GM12878 (cell line): ENCODE results near the gene NOL4L. TPM values are rescaled to one million over a fixed set of nuclear protein-coding genes. Genes with fewer than 3 reads are reported as not detected.

ENCODE experiments used
- ATAC-seq: fragments of 200-7000 bp; cut with Tn5 transposase; 3 replicates; pipeline ENCODE4 v1.9.1; 2020; ENCODE audit warnings: mild to moderate bottlenecking, moderate library complexity
- BruUV-seq: library from RNA; stranded (reverse); fragments of 400-500 nt; replicated peaks from 2 replicates; lab custom pipeline; 2021; lab: Mats Ljungman, UMichigan
- CTCF ChIA-PET: fragments of 300-600 bp; sonication (Branson Sonifier 250); formaldehyde crosslinking; extraction: SDS; loops from one replicate; lab custom pipeline; 2021; ENCODE audit warnings: inconsistent platforms; lab: Yijun Ruan, JAX
- POLR2A ChIA-PET: fragments of 350-600 bp; formaldehyde crosslinking; extraction: SDS; loops from one replicate; lab custom pipeline; 2021; ENCODE audit warnings: inconsistent platforms; lab: Charles Lee
- RAD21 ChIA-PET: fragments of 300-600 bp; sonication (Branson Sonifier 250); formaldehyde crosslinking; loops from one replicate; lab custom pipeline; 2023; ENCODE audit warnings: antibody characterized with exemption; ENCODE audit not compliant: unreplicated experiment; lab: Charles Lee
- SMC1A ChIA-PET: fragments of 300-600 bp; sonication (Branson Sonifier 250); formaldehyde crosslinking; loops from one replicate; lab custom pipeline; 2023; ENCODE audit not compliant: unreplicated experiment, uncharacterized antibody; lab: Charles Lee
- DNase-seq: peaks from one replicate; pipeline ENCODE4 v3.0.0-alpha.2; 2011; ENCODE audit warnings: low read depth, low spot score
- FAIRE-seq: peaks from 3 replicates; lab custom pipeline; 2011; peaks lifted over from hg19 to GRCh38; lab: Jason Lieb, UNC
- H2AFZ ChIP-seq: 2 replicates; pipeline ENCODE4 v1.6.0; 2011; ENCODE audit warnings: low read depth, low read length, control low read depth; ENCODE audit not compliant: control insufficient read depth
- H3K27ac ChIP-seq: 2 replicates; pipeline ENCODE4 v1.5.1; 2011; ENCODE audit warnings: control low read depth; ENCODE audit not compliant: control insufficient read depth, insufficient read depth
- H3K27me3 ChIP-seq, 2 experiments: replicated peaks in 1 of 2; 2 replicates each; pipeline versions ENCODE4 v1.6.0 to v1.6.1; 2011; ENCODE audit warnings: low read length in 1 of 2; ENCODE audit not compliant: control insufficient read depth in 2 of 2, insufficient read depth in 2 of 2
- H3K36me3 ChIP-seq, 2 experiments: 2 replicates each; pipeline ENCODE4 v1.5.1; 2011; ENCODE audit warnings: low read length in 1 of 2; ENCODE audit not compliant: control insufficient read depth in 2 of 2, insufficient read depth in 2 of 2
- H3K4me1 ChIP-seq: 2 replicates; pipeline ENCODE4 v1.6.1; 2011; ENCODE audit warnings: mild to moderate bottlenecking, low read length, moderate library complexity, mixed read lengths; ENCODE audit not compliant: control insufficient read depth, insufficient read depth
- H3K4me2 ChIP-seq: 2 replicates; pipeline ENCODE4 v1.6.0; 2011; ENCODE audit warnings: control low read depth; ENCODE audit not compliant: control insufficient read depth, insufficient read depth
- H3K4me3 ChIP-seq: fragments of 200-600 bp; sonication (generic); 2 replicates; pipeline ENCODE4 v1.5.1; 2016
- H3K79me2 ChIP-seq: 2 replicates; pipeline ENCODE4 v1.6.0; 2011; ENCODE audit warnings: low read length; ENCODE audit not compliant: control insufficient read depth, insufficient read depth
- H3K9ac ChIP-seq: 2 replicates; pipeline ENCODE4 v1.8.0; 2011; ENCODE audit warnings: low read length, control low read depth, mixed read lengths; ENCODE audit not compliant: control insufficient read depth, insufficient read depth
- H3K9me3 ChIP-seq: replicated peaks from 3 replicates; pipeline ENCODE4 v1.5.1; 2011; ENCODE audit warnings: mild to moderate bottlenecking, low read length; ENCODE audit not compliant: control insufficient read depth, insufficient read depth
- H4K20me1 ChIP-seq: 2 replicates; pipeline ENCODE4 v1.6.0; 2011; ENCODE audit not compliant: control insufficient read depth, insufficient read depth
- BHLHE40 ChIP-seq, 2 experiments: fragments of 450-650 bp in 1 of 2; IDR thresholded peaks; 2 replicates each; pipeline ENCODE4 v1.6.1; 2011 to 2017; ENCODE audit warnings: low read depth in 2 of 2, borderline replicate concordance in 1 of 2, improper control_type of control experiment in 1 of 2, low read length in 1 of 2, mild to moderate bottlenecking in 1 of 2
- CEBPB ChIP-seq, 2 experiments: fragments of 150-350 bp in 1 of 2; IDR thresholded peaks; 2 replicates each; pipeline ENCODE4 v1.6.1; 2012 to 2014; ENCODE audit warnings: low read depth in 2 of 2, low read length in 2 of 2, borderline replicate concordance in 1 of 2, inconsistent platforms in 1 of 2
- CHD4 ChIP-seq: fragments of 200-600 bp; sonication (generic); IDR thresholded peaks from 2 replicates; pipeline ENCODE4 v1.6.1; 2016; ENCODE audit warnings: mild to moderate bottlenecking
- DPF2 ChIP-seq: fragments of 450-650 bp; IDR thresholded peaks from 2 replicates; pipeline ENCODE4 v1.6.1; 2017; ENCODE audit warnings: mild to moderate bottlenecking
- EP300 ChIP-seq, 2 experiments: fragments of 150-350 bp in 1 of 2; IDR thresholded peaks; 2 replicates each; pipeline ENCODE4 v1.6.1; 2011 to 2012; ENCODE audit warnings: low read depth in 2 of 2, low read length in 2 of 2, borderline replicate concordance in 1 of 2, improper control_type of control experiment in 1 of 2, inconsistent platforms in 1 of 2; ENCODE audit not compliant: control insufficient read depth in 1 of 2
- FOS ChIP-seq: IDR thresholded peaks from 3 replicates; pipeline ENCODE4 v1.6.1; 2011; ENCODE audit warnings: borderline replicate concordance; ENCODE audit not compliant: insufficient read length; ENCODE audit errors: extremely low read depth
- FOXM1 ChIP-seq: IDR thresholded peaks from 2 replicates; pipeline ENCODE4 v1.6.1; 2012; ENCODE audit warnings: low read depth, mild to moderate bottlenecking, inconsistent platforms, low read length, moderate library complexity
- GATAD2B ChIP-seq: fragments of 450-650 bp; conservative IDR thresholded peaks from 2 replicates; pipeline ENCODE4 v1.6.1; 2017; ENCODE audit warnings: low read depth, mild to moderate bottlenecking, moderate library complexity
- MAX ChIP-seq: IDR thresholded peaks from 2 replicates; pipeline ENCODE4 v1.6.1; 2012; ENCODE audit warnings: low read depth, low read length, improper control_type of control experiment
- MEF2A ChIP-seq: IDR thresholded peaks from 2 replicates; pipeline ENCODE4 v1.6.1; 2011; ENCODE audit warnings: low read depth, mild to moderate bottlenecking, low read length, moderate library complexity; ENCODE audit not compliant: insufficient read depth
- NR2C1 ChIP-seq: fragments of 450-650 bp; IDR thresholded peaks from 2 replicates; pipeline ENCODE4 v1.6.1; 2017; ENCODE audit warnings: antibody characterized with exemption, mild to moderate bottlenecking, moderate library complexity
- SUZ12 ChIP-seq: fragments of 200-600 bp; sonication (generic); IDR thresholded peaks from one replicate; pipeline ENCODE4 v1.6.1; 2018; ENCODE audit warnings: antibody characterized with exemption, mild to moderate bottlenecking; ENCODE audit not compliant: unreplicated experiment
- TAF1 ChIP-seq: IDR thresholded peaks from 2 replicates; pipeline ENCODE4 v1.6.1; 2011; ENCODE audit warnings: mild to moderate bottlenecking, low read depth, low read length, borderline replicate concordance
- ZNF207 ChIP-seq: fragments of 450-650 bp; IDR thresholded peaks from 2 replicates; pipeline ENCODE4 v1.6.1; 2014; ENCODE audit warnings: antibody characterized with exemption, mild to moderate bottlenecking, borderline replicate concordance
- ZNF217 ChIP-seq: fragments of 450-650 bp; IDR thresholded peaks from 2 replicates; pipeline ENCODE4 v1.6.1; 2017; ENCODE audit warnings: antibody characterized with exemption, mild to moderate bottlenecking
- WGBS: methylation state at CpG from one replicate; pipeline ENCODE4 v1.1.6; 2016; ENCODE audit warnings: low lambda C conversion rate; ENCODE audit not compliant: insufficient replicate concordance, insufficient coverage; ENCODE audit errors: missing lambda C conversion rate; 5-methylcytosine and 5-hydroxymethylcytosine counted together
- in situ Hi-C: fragments of 300-500 bp; cut with MboI; formaldehyde crosslinking; loops from 9 replicates; pipeline ENCODE4 v1.14.3; 2018; ENCODE audit warnings: mixed read lengths
- intact Hi-C: fragments of 100-400 bp; cut with micrococcal nuclease; formaldehyde crosslinking; loops from one replicate; pipeline ENCODE4 v1.14.2; 2022; ENCODE audit not compliant: unreplicated experiment
- polyA plus RNA-seq, 11 experiments: library from polyadenylated mRNA; depleted of rRNA in 4 of 11; unstranded in 6 of 11; stranded (reverse) in 5 of 11; fragments of >200 nt; fragmentation: Nextera tagmentation in 4 of 11; fragmentation: Illumina TruSeq in 1 of 11; extraction: Ambion mirVana in 4 of 11; extraction: Trizol in 1 of 11; gene quantifications; 1 replicate in 1 of 11; 2 replicates in 10 of 11; pipeline versions ENCODE4 v1.2.1 to v1.2.3, GENCODE V29; 2011 to 2016; ENCODE audit warnings: inconsistent platforms in 2 of 11, missing spikeins in 2 of 11, low read depth in 1 of 11
- total RNA-seq, 4 experiments: library from RNA; depleted of rRNA in 3 of 4; stranded (reverse); fragments of >200 nt in 3 of 4; fragmentation: Illumina TruSeq in 1 of 4; extraction: Trizol in 1 of 4; gene quantifications; 2 replicates each; pipeline versions ENCODE4 v1.2.1 to v1.2.3, GENCODE V29; 2013 to 2021

The NOL4L gene
- total and polyA plus RNA-seq, 10 of the 15 experiments (the other 5 are each of a cell fraction or from before 2014, with no cell fraction given), result 2.3 to 24.0 (median 8.0) TPM

GRCh38 chr20:32418376-32418775 is 166.8 kb downstream of the NOL4L start (continued):
- no peak for TF ChIP-seq NR2C1
- TF ChIP-seq MAX, result no peak
- TF ChIP-seq CEBPB (IDR thresholded peaks at IDR 0.05; ENCODE audit: borderline replicate concordance in 1 of 2, low read depth in 2 of 2, low read length in 2 of 2), result no peak
- no peak for TF ChIP-seq ZNF207
- no peak for TF ChIP-seq BHLHE40 (IDR thresholded peaks at IDR 0.05; ENCODE audit: borderline replicate concordance in 1 of 2, low read depth in 2 of 2, low read length in 1 of 2)

GRCh38 chr20:32416206-32416605 is 168.9 kb downstream of the NOL4L start:
- Histone ChIP-seq H3K4me3 (no peak overlapping the region), H3K36me3 (no peaks in the 10 kb centered on the region), H3K9ac (no peak overlapping the region), H3K4me1 (peaks cover 20% of the 10 kb centered on the region), H2AFZ (no peak overlapping the region), H3K27me3 (no peaks in the 10 kb centered on the region), H4K20me1 (no peaks in the 10 kb centered on the region), H3K9me3 (no peaks in the 10 kb centered on the region), H3K27ac (no peak overlapping the region), H3K4me2 (no peak overlapping the region), H3K79me2 (peaks cover 29% of the 10 kb centered on the region)
- intact Hi-C loops, result no loop called here
- DNase-seq, result no peak
- no TSS peak for BruUV-seq
- no peak for TF ChIP-seq GATAD2B
- TF ChIP-seq CEBPB (IDR thresholded peaks at IDR 0.05; ENCODE audit: borderline replicate concordance in 1 of 2, low read depth in 2 of 2, low read length in 2 of 2), result no peak
- TF ChIP-seq ZNF217, result no peak
- no peak for TF ChIP-seq DPF2
- no peak for TF ChIP-seq EP300 (IDR thresholded peaks at IDR 0.05; ENCODE audit: borderline replicate concordance in 1 of 2, control insufficient read depth in 1 of 2, low read depth in 2 of 2, low read length in 2 of 2)
- TF ChIP-seq TAF1, result no peak
- no peak for TF ChIP-seq FOXM1
- no peak for TF ChIP-seq FOS
- no peak for TF ChIP-seq CHD4
- no peak for TF ChIP-seq MEF2A
- TF ChIP-seq SUZ12, result no peak
- no peak for FAIRE-seq
- ChIA-PET RAD21 (interaction anchor here (1.1 kb wide), 1 partner anchor 60 kb away, joined by 3 read pairs; no protein-coding TSS in a partner anchor), SMC1A (interaction anchor here (0.8 to 2.6 kb wide), 7 partner anchors 11 to 43 kb away, joined by 3 to 10 read pairs (median 3); no protein-coding TSS in a partner anchor), POLR2A (interaction anchor here (1.8 kb wide), 1 partner anchor 53 kb away, joined by 4 read pairs; no protein-coding TSS in a partner anchor), CTCF (interaction anchor here (0.8 to 1.6 kb wide), 2 partner anchors 36 to 65 kb away, joined by 3 read pairs; no protein-coding TSS in a partner anchor)
- WGBS, result 50% methylated on average over 2 of the region's 2 CpGs
- no peak for ATAC-seq
- in situ Hi-C loops, result no loop called here
